GM23338 (cell line): ENCODE data around the gene CACNB4. TPM values are rescaled to one million over a fixed set of nuclear protein-coding genes. Genes with fewer than 3 reads are reported as not detected.

Source experiments
- ATAC-seq: fragments of 200-7000 bp; cut with Tn5 transposase; 3 replicates; pipeline ENCODE4 v1.9.1; 2020
- DNase-seq: peaks from one replicate; pipeline ENCODE4 v3.0.0-alpha.2; 2015; ENCODE audit warnings: low spot score
- H2AFZ ChIP-seq: fragments of 200-600 bp; sonication (generic); 2 replicates; pipeline ENCODE4 v1.8.0; 2016; ENCODE audit warnings: antibody characterized with exemption, mild to moderate bottlenecking, moderate library complexity
- H3F3A ChIP-seq: fragments of 200-600 bp; sonication (generic); replicated peaks from 2 replicates; pipeline ENCODE4 v1.8.0; 2017; ENCODE audit warnings: antibody characterized with exemption, mixed run types, low read depth
- H3K27ac ChIP-seq: fragments of 200-600 bp; sonication (generic); 2 replicates; pipeline ENCODE4 v1.6.1; 2016; ENCODE audit warnings: low read depth
- H3K27me3 ChIP-seq: fragments of 200-600 bp; sonication (generic); 2 replicates; pipeline ENCODE4 v1.8.0; 2016; ENCODE audit warnings: mild to moderate bottlenecking, mixed run types, moderate library complexity; ENCODE audit not compliant: insufficient read depth
- H3K36me3 ChIP-seq: fragments of 200-600 bp; sonication (generic); 2 replicates; pipeline ENCODE4 v1.8.0; 2016; ENCODE audit warnings: mild to moderate bottlenecking; ENCODE audit not compliant: insufficient read depth
- H3K4me1 ChIP-seq: fragments of 200-600 bp; sonication (generic); 2 replicates; pipeline ENCODE4 v1.8.0; 2016; ENCODE audit warnings: mild to moderate bottlenecking, moderate library complexity; ENCODE audit not compliant: insufficient read depth
- H3K4me2 ChIP-seq: fragments of 200-600 bp; sonication (generic); 2 replicates; pipeline ENCODE4 v1.7.1; 2017; ENCODE audit warnings: mixed run types
- H3K4me3 ChIP-seq: fragments of 200-600 bp; sonication (generic); 2 replicates; pipeline ENCODE4 v1.6.1; 2016; ENCODE audit warnings: mixed run types
- H3K79me2 ChIP-seq: fragments of 200-600 bp; sonication (generic); replicated peaks from 2 replicates; pipeline ENCODE4 v1.8.0; 2017; ENCODE audit warnings: mild to moderate bottlenecking; ENCODE audit not compliant: insufficient read depth
- H3K9me2 ChIP-seq: fragments of 200-600 bp; sonication (generic); 2 replicates; pipeline ENCODE4 v1.8.0; 2017; ENCODE audit not compliant: insufficient read depth
- H4K20me1 ChIP-seq: fragments of 200-600 bp; sonication (generic); replicated peaks from 2 replicates; pipeline ENCODE4 v1.8.0; 2017; ENCODE audit warnings: mild to moderate bottlenecking; ENCODE audit not compliant: insufficient read depth
- H3K27ac Mint-ChIP-seq: 2 replicates; pipeline ENCODE4 v1.8.0; 2020; ENCODE audit warnings: inconsistent platforms, mild to moderate bottlenecking, moderate library complexity, mixed read lengths
- H3K27me3 Mint-ChIP-seq: 3 replicates; pipeline ENCODE4 v1.8.0; 2022; ENCODE audit warnings: low read depth, mild to moderate bottlenecking, moderate library complexity, mixed read lengths, inconsistent platforms; ENCODE audit not compliant: insufficient read depth, poor library complexity
- H3K36me3 Mint-ChIP-seq: 3 replicates; pipeline ENCODE4 v1.8.0; 2021; ENCODE audit warnings: low read depth, mild to moderate bottlenecking, inconsistent platforms, moderate library complexity, mixed read lengths
- H3K4me1 Mint-ChIP-seq: 3 replicates; pipeline ENCODE4 v1.8.0; 2020; ENCODE audit warnings: mild to moderate bottlenecking, inconsistent platforms, mixed read lengths
- H3K4me3 Mint-ChIP-seq: 3 replicates; pipeline ENCODE4 v1.8.0; 2021; ENCODE audit warnings: moderate library complexity, mild to moderate bottlenecking, inconsistent platforms, mixed read lengths
- H3K9me3 Mint-ChIP-seq: 3 replicates; pipeline ENCODE4 v1.8.0; 2020; ENCODE audit warnings: moderate library complexity, mild to moderate bottlenecking, inconsistent platforms, mixed read lengths
- CREB1 ChIP-seq: fragments of 250-450 bp; sonication (Bioruptor Pico); IDR thresholded peaks from 2 replicates; pipeline ENCODE4 v1.5.0; 2020; ENCODE audit warnings: low read depth, mild to moderate bottlenecking, moderate library complexity
- EZH2 ChIP-seq: fragments of 200-600 bp; sonication (generic); IDR thresholded peaks from one replicate; pipeline ENCODE4 v1.8.0; 2017; ENCODE audit warnings: antibody characterized with exemption, mild to moderate bottlenecking, low read depth; ENCODE audit not compliant: unreplicated experiment
- EZH2phosphoT487 ChIP-seq: fragments of 200-600 bp; sonication (generic); IDR thresholded peaks from one replicate; pipeline ENCODE4 v1.8.1; 2018; ENCODE audit warnings: antibody characterized with exemption; ENCODE audit not compliant: unreplicated experiment
- JUNB ChIP-seq: IDR thresholded peaks from one replicate; pipeline ENCODE4 v1.6.1; 2016; ENCODE audit warnings: antibody characterized with exemption; ENCODE audit not compliant: unreplicated experiment
- NANOG ChIP-seq: IDR thresholded peaks from 2 replicates; pipeline ENCODE4 v1.6.1; 2016; ENCODE audit warnings: antibody characterized with exemption, borderline replicate concordance
- POLR2AphosphoS5 ChIP-seq: IDR thresholded peaks from 2 replicates; pipeline ENCODE4 v1.6.1; 2016; ENCODE audit warnings: antibody characterized with exemption, low read depth
- STAT1 ChIP-seq: IDR thresholded peaks from one replicate; pipeline ENCODE4 v1.6.1; 2016; ENCODE audit warnings: antibody characterized with exemption; ENCODE audit not compliant: unreplicated experiment
- ZNF114 ChIP-seq: fragments of 250-450 bp; sonication (Bioruptor Pico); IDR thresholded peaks from 2 replicates; pipeline ENCODE4 v1.5.0; 2020; ENCODE audit warnings: mild to moderate bottlenecking, moderate library complexity
- ZNF331 ChIP-seq: fragments of 250-450 bp; sonication (Bioruptor Pico); IDR thresholded peaks from 2 replicates; pipeline ENCODE4 v1.5.0; 2020; ENCODE audit warnings: low read depth, mild to moderate bottlenecking, moderate library complexity
- polyA plus RNA-seq: library from polyadenylated mRNA; unstranded; fragments of >200 nt; fragmentation: Nextera tagmentation; extraction: Ambion mirVana; gene quantifications from 2 replicates; pipeline ENCODE4 v1.2.1, GENCODE V29; 2016
- total RNA-seq: library from RNA; depleted of rRNA; stranded (reverse); fragments of >200 nt; shearing (Covaris generic); gene quantifications from 2 replicates; pipeline ENCODE4 v1.2.3, GENCODE V29; 2014
- TF ChIP-seq, protein P1 (sequence below): IDR thresholded peaks from 2 replicates; pipeline ENCODE4 v1.6.1; 2016; ENCODE audit warnings: antibody characterized with exemption
- TF ChIP-seq, protein P2 (sequence below): fragments of 250-450 bp; sonication (Bioruptor Pico); IDR thresholded peaks from 2 replicates; pipeline ENCODE4 v1.5.0; 2020; ENCODE audit warnings: mild to moderate bottlenecking, moderate library complexity
- TF ChIP-seq, protein P3 (sequence below), 2 experiments: fragments of 200-600 bp in 1 of 2; sonication (generic) in 1 of 2; conservative IDR thresholded peaks; 2 replicates each; pipeline versions ENCODE4 v1.5.1 to v1.6.1; 2016 to 2017; ENCODE audit warnings: antibody characterized with exemption in 2 of 2, low read depth in 2 of 2, mild to moderate bottlenecking in 2 of 2, moderate library complexity in 1 of 2
- TF ChIP-seq, protein P4 (sequence below): IDR thresholded peaks from one replicate; pipeline ENCODE4 v1.6.1; 2018; ENCODE audit warnings: antibody characterized with exemption; ENCODE audit not compliant: unreplicated experiment

The CACNB4 gene
- total and polyA plus RNA-seq, 2 experiments from 2014 or later = 4.0 to 9.8 TPM

DNA sequence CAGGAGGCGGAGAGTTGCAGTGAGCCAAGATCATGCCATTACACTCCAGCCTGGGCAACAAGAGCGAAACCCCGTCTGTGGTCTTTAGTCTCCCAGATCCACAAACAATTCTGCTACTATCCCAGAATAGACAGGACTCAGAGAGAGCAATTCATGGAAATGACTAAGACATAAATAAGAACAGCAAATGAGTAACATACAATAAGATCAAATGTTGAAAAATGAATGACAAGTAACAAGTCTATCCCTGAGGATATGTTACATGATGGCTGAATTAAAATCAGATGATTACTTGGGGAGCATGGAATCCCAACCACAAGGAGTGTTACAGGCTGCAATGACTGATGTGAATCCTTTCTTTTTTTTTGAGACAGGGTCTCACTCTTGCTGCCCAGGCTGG, 280.9 kb downstream of the CACNB4 start:
- H3K9me3 Mint-ChIP-seq = no peaks in the 10 kb centered on the region
- H3K36me3 ChIP-seq = peaks cover 5% of the 10 kb centered on the region; the same call in 1 of the 2 replicates
- TF ChIP-seq, protein P1, sequence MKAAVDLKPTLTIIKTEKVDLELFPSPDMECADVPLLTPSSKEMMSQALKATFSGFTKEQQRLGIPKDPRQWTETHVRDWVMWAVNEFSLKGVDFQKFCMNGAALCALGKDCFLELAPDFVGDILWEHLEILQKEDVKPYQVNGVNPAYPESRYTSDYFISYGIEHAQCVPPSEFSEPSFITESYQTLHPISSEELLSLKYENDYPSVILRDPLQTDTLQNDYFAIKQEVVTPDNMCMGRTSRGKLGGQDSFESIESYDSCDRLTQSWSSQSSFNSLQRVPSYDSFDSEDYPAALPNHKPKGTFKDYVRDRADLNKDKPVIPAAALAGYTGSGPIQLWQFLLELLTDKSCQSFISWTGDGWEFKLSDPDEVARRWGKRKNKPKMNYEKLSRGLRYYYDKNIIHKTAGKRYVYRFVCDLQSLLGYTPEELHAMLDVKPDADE = no peak
- no peak for TF ChIP-seq STAT1
- TF ChIP-seq ZNF114 (CRISPR knock-in tag) = no peak
- no peak for TF ChIP-seq CREB1 (CRISPR knock-in tag)
- TF ChIP-seq, protein P2, sequence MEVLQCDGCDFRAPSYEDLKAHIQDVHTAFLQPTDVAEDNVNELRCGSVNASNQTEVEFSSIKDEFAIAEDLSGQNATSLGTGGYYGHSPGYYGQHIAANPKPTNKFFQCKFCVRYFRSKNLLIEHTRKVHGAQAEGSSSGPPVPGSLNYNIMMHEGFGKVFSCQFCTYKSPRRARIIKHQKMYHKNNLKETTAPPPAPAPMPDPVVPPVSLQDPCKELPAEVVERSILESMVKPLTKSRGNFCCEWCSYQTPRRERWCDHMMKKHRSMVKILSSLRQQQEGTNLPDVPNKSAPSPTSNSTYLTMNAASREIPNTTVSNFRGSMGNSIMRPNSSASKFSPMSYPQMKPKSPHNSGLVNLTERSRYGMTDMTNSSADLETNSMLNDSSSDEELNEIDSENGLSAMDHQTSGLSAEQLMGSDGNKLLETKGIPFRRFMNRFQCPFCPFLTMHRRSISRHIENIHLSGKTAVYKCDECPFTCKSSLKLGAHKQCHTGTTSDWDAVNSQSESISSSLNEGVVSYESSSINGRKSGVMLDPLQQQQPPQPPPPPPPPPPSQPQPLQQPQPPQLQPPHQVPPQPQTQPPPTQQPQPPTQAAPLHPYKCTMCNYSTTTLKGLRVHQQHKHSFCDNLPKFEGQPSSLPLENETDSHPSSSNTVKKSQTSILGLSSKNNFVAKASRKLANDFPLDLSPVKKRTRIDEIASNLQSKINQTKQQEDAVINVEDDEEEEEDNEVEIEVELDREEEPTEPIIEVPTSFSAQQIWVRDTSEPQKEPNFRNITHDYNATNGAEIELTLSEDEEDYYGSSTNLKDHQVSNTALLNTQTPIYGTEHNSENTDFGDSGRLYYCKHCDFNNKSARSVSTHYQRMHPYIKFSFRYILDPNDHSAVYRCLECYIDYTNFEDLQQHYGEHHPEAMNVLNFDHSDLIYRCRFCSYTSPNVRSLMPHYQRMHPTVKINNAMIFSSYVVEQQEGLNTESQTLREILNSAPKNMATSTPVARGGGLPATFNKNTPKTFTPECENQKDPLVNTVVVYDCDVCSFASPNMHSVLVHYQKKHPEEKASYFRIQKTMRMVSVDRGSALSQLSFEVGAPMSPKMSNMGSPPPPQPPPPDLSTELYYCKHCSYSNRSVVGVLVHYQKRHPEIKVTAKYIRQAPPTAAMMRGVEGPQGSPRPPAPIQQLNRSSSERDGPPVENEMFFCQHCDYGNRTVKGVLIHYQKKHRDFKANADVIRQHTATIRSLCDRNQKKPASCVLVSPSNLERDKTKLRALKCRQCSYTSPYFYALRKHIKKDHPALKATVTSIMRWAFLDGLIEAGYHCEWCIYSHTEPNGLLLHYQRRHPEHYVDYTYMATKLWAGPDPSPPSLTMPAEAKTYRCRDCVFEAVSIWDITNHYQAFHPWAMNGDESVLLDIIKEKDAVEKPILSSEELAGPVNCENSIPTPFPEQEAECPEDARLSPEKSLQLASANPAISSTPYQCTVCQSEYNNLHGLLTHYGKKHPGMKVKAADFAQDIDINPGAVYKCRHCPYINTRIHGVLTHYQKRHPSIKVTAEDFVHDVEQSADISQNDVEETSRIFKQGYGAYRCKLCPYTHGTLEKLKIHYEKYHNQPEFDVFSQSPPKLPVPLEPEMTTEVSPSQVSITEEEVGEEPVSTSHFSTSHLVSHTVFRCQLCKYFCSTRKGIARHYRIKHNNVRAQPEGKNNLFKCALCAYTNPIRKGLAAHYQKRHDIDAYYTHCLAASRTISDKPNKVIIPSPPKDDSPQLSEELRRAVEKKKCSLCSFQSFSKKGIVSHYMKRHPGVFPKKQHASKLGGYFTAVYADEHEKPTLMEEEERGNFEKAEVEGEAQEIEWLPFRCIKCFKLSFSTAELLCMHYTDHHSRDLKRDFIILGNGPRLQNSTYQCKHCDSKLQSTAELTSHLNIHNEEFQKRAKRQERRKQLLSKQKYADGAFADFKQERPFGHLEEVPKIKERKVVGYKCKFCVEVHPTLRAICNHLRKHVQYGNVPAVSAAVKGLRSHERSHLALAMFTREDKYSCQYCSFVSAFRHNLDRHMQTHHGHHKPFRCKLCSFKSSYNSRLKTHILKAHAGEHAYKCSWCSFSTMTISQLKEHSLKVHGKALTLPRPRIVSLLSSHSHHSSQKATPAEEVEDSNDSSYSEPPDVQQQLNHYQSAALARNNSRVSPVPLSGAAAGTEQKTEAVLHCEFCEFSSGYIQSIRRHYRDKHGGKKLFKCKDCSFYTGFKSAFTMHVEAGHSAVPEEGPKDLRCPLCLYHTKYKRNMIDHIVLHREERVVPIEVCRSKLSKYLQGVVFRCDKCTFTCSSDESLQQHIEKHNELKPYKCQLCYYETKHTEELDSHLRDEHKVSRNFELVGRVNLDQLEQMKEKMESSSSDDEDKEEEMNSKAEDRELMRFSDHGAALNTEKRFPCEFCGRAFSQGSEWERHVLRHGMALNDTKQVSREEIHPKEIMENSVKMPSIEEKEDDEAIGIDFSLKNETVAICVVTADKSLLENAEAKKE (CRISPR knock-in tag) = no peak
- TF ChIP-seq, protein P3, sequence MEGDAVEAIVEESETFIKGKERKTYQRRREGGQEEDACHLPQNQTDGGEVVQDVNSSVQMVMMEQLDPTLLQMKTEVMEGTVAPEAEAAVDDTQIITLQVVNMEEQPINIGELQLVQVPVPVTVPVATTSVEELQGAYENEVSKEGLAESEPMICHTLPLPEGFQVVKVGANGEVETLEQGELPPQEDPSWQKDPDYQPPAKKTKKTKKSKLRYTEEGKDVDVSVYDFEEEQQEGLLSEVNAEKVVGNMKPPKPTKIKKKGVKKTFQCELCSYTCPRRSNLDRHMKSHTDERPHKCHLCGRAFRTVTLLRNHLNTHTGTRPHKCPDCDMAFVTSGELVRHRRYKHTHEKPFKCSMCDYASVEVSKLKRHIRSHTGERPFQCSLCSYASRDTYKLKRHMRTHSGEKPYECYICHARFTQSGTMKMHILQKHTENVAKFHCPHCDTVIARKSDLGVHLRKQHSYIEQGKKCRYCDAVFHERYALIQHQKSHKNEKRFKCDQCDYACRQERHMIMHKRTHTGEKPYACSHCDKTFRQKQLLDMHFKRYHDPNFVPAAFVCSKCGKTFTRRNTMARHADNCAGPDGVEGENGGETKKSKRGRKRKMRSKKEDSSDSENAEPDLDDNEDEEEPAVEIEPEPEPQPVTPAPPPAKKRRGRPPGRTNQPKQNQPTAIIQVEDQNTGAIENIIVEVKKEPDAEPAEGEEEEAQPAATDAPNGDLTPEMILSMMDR (conservative IDR thresholded peaks at IDR 0.05; ENCODE audit: low read depth in 2 of 2) = no peak
- TF ChIP-seq EZH2phosphoT487 = no peak
- no peak for TF ChIP-seq ZNF331 (CRISPR knock-in tag)
- TF ChIP-seq, protein P4, sequence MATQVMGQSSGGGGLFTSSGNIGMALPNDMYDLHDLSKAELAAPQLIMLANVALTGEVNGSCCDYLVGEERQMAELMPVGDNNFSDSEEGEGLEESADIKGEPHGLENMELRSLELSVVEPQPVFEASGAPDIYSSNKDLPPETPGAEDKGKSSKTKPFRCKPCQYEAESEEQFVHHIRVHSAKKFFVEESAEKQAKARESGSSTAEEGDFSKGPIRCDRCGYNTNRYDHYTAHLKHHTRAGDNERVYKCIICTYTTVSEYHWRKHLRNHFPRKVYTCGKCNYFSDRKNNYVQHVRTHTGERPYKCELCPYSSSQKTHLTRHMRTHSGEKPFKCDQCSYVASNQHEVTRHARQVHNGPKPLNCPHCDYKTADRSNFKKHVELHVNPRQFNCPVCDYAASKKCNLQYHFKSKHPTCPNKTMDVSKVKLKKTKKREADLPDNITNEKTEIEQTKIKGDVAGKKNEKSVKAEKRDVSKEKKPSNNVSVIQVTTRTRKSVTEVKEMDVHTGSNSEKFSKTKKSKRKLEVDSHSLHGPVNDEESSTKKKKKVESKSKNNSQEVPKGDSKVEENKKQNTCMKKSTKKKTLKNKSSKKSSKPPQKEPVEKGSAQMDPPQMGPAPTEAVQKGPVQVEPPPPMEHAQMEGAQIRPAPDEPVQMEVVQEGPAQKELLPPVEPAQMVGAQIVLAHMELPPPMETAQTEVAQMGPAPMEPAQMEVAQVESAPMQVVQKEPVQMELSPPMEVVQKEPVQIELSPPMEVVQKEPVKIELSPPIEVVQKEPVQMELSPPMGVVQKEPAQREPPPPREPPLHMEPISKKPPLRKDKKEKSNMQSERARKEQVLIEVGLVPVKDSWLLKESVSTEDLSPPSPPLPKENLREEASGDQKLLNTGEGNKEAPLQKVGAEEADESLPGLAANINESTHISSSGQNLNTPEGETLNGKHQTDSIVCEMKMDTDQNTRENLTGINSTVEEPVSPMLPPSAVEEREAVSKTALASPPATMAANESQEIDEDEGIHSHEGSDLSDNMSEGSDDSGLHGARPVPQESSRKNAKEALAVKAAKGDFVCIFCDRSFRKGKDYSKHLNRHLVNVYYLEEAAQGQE = no peak
- no peak for TF ChIP-seq NANOG
- TF ChIP-seq JUNB = no peak
- no peak for TF ChIP-seq POLR2AphosphoS5
- no peak for TF ChIP-seq EZH2
- no peaks in the 10 kb centered on the region for H3F3A ChIP-seq
- H3K27ac ChIP-seq = no peak overlapping the region
- no peaks in the 10 kb centered on the region for H3K27me3 ChIP-seq
- no peak overlapping the region for H3K4me3 ChIP-seq
- peaks cover 80% of the 10 kb centered on the region for H3K79me2 ChIP-seq
- no peak overlapping the region for H3K4me2 ChIP-seq
- peaks cover 7% of the 10 kb centered on the region for H3K4me1 ChIP-seq
- DNase-seq (no peak), ATAC-seq (no peak)
- peaks cover 20% of the 10 kb centered on the region; the same call in 2 of the 3 replicates for H3K36me3 Mint-ChIP-seq
- peaks cover 13% of the 10 kb centered on the region for H3K4me1 Mint-ChIP-seq
- H3K4me3 Mint-ChIP-seq = no peak overlapping the region
- peaks cover 11% of the 10 kb centered on the region for H4K20me1 ChIP-seq
- H2AFZ ChIP-seq = no peak overlapping the region
- no peaks in the 10 kb centered on the region for H3K27me3 Mint-ChIP-seq
- H3K27ac Mint-ChIP-seq = no peak overlapping the region
- H3K9me2 ChIP-seq = no peaks in the 10 kb centered on the region; the same call in 1 of the 2 replicates
